Adrenal gland (tissue), 5 donors: ENCODE measurements around the gene MSANTD2.

Experiments used
- CTCF ChIP-seq, 6 experiments: fragments of 450-650 bp in 4 of 6; fragments of 200-600 bp in 2 of 6; sonication (generic) in 1 of 6; IDR thresholded peaks; 1 replicate in 5 of 6; 2 replicates in 1 of 6; pipeline versions ENCODE4 v1.5.1 to v1.8.0; 2016 to 2021; ENCODE audit warnings: antibody characterized with exemption in 6 of 6, mild to moderate bottlenecking in 2 of 6, moderate library complexity in 1 of 6
- POLR2A ChIP-seq, 2 donors: fragments of 450-650 bp; IDR thresholded peaks; one replicate each; pipeline ENCODE4 v1.6.1; 2017; ENCODE audit warnings: antibody characterized with exemption in 2 of 2, mild to moderate bottlenecking in 2 of 2, moderate library complexity in 1 of 2
- donor health status: DM: no; HTN: no; CAD: no.

- no peak for TF ChIP-seq CTCF (IDR thresholded peaks at IDR 0.05)
- no peak for TF ChIP-seq POLR2A (IDR thresholded peaks at IDR 0.05)
Observed at GRCh38 chr11:124825876-124826275, 25.7 kb upstream of the MSANTD2 start.
